GM18909 (cell line): ENCODE measurements around the gene ARAP2.
A peak's percentile ranks its signal among the peaks of the same experiment; 100 is the strongest.

Source experiments
- ATAC-seq: cut with Tn5 transposase; IDR thresholded peaks from one replicate; pipeline ENCODE4 v1.9.1; 2021; ENCODE audit warnings: mild to moderate bottlenecking; ENCODE audit not compliant: unreplicated experiment, poor library complexity

ARAP2 gene, protein sequence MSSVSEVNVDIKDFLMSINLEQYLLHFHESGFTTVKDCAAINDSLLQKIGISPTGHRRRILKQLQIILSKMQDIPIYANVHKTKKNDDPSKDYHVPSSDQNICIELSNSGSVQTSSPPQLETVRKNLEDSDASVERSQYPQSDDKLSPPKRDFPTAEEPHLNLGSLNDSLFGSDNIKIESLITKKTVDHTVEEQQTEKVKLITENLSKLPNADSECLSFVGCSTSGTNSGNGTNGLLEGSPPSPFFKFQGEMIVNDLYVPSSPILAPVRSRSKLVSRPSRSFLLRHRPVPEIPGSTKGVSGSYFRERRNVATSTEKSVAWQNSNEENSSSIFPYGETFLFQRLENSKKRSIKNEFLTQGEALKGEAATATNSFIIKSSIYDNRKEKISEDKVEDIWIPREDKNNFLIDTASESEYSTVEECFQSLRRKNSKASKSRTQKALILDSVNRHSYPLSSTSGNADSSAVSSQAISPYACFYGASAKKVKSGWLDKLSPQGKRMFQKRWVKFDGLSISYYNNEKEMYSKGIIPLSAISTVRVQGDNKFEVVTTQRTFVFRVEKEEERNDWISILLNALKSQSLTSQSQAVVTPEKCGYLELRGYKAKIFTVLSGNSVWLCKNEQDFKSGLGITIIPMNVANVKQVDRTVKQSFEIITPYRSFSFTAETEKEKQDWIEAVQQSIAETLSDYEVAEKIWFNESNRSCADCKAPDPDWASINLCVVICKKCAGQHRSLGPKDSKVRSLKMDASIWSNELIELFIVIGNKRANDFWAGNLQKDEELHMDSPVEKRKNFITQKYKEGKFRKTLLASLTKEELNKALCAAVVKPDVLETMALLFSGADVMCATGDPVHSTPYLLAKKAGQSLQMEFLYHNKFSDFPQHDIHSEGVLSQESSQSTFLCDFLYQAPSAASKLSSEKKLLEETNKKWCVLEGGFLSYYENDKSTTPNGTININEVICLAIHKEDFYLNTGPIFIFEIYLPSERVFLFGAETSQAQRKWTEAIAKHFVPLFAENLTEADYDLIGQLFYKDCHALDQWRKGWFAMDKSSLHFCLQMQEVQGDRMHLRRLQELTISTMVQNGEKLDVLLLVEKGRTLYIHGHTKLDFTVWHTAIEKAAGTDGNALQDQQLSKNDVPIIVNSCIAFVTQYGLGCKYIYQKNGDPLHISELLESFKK (N-terminal part only)

DNA sequence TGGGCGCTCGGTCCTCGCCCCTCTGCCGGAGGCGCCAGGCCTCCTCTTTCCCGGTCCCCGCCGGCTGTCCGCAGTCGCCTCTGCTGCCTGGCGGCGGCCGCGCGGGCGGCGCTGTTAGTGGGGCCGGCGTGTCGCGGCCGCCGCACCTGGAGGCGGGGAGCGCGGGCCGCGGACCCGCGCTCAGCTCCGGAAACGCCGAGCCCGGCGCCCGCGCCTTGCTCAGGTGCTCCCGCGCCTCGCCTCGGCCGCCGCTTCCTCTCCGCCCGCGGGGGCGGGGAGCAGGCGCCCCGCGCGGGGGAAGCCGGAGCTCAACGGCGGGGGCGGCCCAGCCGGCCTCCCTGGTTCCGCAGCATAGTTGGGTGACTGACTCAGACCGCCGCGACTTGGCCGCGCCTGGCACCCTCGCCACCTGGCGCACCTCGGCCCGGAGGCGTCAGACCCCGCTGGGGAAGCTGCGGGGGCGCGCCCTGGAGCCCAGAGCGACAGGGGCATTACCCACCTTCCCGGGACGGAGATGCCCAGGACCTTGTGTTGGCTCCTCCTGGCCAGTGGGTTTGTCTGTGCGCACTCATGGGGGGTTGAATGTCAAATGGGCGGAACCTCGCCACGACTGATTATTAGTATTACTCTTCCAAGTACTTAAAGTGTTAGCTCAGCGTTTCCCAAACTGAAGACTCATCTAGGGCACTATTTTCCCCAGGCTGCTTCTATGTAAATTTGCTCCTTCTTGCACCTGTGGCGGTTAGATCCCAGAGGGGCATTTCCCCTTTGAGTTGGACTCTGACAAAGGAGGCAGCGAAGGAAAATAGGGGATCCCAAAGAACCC, at the start of gene ARAP2:
Gene ARAP2, minus strand, starts transcription at position 258 of the 826 bp plus-strand sequence. CDS start 15,028 bp downstream, outside the sequence.
- peak; percentile 63 for ATAC-seq

- ATAC-seq: no peak
These were observed 48.4 kb upstream of the ARAP2 start for GRCh38 chr4:36292556-36293188.

DNA sequence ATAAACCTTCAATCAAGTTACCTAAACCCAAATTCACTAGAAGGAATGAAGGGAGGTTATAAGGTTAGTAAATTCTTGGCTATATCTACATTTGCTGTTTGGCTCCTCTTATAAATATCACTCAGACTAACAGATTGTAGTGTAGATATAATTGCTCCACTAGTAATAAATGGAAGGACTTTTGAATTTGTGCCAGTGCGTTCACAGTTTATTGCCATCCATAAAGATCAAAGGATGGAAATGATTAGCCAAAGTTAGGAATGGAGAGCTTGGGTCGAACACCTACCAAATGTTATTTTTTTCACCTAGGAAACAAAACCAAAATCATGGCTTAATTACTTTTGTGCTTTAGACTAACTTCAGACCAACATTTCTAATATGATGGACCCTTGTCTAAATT, 46.3 kb upstream of the ARAP2 start:
- ATAC-seq: no peak

- no peak for ATAC-seq
These were observed 44.6 kb upstream of the ARAP2 start for GRCh38 chr4:36288731-36289426.

DNA sequence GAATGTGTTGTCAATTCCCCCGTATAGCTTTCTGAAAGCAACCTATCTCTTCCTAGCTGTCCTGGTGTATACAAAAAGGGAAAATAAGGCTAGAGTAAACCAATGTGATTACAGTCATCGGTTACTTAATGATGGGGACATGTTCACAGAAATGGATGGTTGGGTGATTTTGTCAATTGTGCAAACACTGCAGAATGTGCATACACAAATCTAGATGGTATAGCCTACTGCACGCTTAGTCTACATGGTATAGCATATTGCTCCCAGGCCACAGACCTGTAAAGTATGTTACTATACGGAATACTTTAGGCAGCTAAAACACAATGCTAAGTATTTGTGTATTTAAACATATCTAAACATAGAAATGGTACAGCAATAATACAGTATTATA, 42.2 kb upstream of the ARAP2 start:
- ATAC-seq: peak; percentile 34

- ATAC-seq: peak; percentile 99
These were observed 41.6 kb upstream of the ARAP2 start for GRCh38 chr4:36285784-36286480.

GRCh38 chr4:36283912-36284465, 39.7 kb upstream of the ARAP2 start:
- ATAC-seq: no peak

DNA sequence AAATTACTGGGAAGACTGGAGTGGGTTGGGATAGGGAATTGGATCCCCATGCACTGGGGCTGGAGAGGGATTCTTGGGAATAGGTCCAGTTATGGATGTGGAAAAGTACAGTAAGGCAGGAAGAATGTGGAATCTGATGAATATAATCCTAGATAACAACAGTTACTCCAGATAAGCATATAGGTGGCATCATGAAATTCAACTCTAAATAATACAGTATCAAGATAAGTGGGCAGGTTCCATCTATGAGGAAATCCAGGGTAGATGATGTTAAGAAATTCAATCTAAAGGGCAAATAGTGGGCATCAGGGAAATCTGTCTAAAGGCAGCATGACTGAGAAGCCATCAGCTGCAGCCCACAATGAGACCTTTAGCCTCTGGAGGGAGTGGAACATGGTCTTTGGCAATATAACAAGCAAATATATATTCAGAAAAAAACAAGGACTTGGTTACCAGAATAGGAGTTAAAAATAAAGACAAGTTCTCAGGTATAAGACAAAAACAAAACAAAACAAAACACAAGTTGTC, 38.3 kb upstream of the ARAP2 start:
- no peak for ATAC-seq

GRCh38 chr4:36281384-36282106, 37.2 kb upstream of the ARAP2 start, which contains the start of gene DTHD1:
Gene DTHD1, plus strand, starts transcription at chr4:36281616. Its CDS starts 143 bp downstream, at chr4:36281759.
- no peak for ATAC-seq

DNA sequence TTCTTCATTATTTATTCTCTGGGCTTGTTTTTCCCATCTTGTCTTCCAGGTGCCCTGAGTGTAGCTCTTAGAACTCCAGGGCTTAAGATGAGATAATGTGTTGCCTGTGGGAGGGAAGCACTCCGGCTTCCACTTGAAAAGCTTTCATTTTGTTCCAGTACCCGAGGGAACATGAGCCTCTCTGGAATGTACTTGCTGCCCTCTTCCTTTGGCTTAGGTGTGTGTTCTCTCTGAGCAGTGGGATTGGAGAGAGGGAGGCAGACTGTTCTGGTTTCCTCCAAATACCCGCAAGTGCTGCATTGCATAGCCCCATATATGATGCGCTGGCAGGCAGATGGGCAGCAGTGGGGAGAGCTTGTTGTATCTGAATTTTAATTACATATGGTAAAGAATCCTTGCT, 36.2 kb upstream of the ARAP2 start:
- no peak for ATAC-seq

GRCh38 chr4:36278789-36279188, 34.5 kb upstream of the ARAP2 start:
- ATAC-seq: no peak

DNA sequence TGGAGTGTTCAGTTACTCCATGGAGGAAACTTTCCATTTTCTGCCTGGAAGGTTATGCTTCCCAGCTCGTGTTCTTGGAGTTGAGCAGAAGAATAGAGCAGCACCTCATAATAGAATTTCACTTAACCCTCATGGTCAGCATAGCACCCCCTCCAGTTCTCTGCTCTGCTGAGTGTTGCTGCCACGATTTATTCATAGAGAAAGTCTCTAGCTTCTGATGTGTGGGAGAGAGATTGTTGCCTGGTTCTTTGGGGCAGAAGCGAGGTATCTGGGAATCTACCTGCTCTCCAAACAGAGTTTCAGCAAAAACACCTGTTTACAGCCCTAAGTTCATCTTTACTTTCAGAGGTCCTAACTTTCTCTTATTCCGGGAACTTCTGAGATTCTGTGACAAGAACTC, 33.2 kb upstream of the ARAP2 start:
- ATAC-seq: no peak

GRCh38 chr4:36274158-36274557, 29.8 kb upstream of the ARAP2 start:
- no peak for ATAC-seq

GRCh38 chr4:36273276-36273675, 29.0 kb upstream of the ARAP2 start:
- ATAC-seq: no peak

GRCh38 chr4:36269533-36270173, 25.3 kb upstream of the ARAP2 start:
- no peak for ATAC-seq

DNA sequence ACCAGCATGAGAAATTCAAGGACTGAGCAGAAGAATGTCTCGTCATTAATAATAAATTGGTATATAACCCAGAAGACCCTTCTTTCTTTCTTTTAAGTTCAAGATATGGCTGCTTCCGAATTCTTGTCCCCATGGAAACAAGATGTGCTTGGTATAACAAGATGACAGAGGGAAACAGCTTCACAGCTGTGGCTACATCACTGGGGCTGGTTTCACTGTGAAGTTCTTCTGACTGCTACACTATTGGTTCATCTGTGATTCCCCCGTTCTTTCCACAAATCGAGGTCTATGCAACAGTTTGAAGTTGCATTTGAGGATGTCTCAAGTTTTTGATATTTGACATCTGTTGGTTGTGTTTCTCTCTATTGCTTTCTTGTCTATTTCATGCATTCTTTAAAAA, 24.8 kb upstream of the ARAP2 start:
- ATAC-seq: no peak
